ENCODE measurements around the gene SEMA4C. TPM values are rescaled to one million over a fixed set of nuclear protein-coding genes. Genes with fewer than 3 reads are reported as not detected.

The SEMA4C gene
- total RNA-seq, 1 donor from 2014 or later = 14.9 TPM

DNA sequence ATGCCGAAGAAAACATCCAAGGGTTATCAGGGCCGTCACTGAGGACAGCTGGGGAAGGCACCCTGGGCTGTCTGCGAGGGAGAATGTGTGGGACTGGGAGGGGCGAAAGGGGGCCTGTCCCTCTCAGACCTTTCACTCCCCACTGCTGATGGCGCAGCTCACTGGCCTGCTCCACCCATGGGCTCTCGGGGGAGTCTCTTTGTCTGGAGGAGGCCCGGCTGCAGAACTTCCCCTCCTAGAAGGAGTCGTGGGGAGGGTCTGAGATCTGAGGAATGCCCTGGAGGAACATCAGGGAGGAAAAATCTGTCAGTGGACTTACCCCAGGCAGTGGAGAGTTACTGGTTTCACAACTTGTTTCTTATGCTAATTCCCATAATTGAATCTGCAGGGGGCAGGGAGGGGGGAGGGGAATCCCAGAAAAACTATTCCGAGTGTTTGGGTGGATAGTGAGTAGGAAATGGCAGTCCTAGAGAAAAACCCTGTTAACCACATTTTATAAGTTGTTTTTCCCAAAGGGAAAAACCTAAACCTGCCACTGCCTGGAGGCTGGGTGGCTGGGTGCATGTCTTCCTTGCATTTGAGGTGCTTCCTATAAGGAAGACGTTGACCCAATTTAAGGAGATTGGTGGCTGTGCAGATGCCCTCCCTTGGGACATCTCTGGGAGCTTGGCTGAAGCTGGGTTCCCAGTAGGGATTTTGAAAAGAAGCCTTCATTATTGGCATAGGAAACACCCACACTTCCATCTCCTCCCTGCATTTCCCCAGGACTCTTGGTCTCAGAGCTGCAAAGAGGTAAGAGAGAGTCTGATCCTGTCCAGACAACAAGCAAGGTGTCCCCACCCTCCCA is 11.7 kb upstream of the SEMA4C start:
- ATAC-seq = no peak

DNA sequence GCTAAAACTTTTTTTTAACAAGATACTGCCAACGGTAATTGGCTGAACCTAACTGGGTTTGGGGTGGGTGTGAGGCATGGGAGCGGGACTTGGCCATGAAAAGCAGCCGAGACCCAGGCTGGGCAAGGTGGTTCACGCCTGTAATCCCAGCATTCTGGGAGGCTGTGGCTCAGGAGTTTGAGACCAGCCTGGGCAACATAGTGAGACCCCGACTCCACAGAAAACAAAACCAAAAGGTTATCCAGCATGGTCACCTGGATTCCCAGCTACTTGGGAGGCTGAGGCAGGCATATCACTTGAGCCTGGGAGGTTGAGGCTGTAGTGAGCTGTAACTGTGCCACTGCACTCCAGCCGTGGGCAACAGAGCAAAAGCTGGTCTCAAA is 11.0 kb upstream of the SEMA4C start:
- ATAC-seq = no peak

DNA sequence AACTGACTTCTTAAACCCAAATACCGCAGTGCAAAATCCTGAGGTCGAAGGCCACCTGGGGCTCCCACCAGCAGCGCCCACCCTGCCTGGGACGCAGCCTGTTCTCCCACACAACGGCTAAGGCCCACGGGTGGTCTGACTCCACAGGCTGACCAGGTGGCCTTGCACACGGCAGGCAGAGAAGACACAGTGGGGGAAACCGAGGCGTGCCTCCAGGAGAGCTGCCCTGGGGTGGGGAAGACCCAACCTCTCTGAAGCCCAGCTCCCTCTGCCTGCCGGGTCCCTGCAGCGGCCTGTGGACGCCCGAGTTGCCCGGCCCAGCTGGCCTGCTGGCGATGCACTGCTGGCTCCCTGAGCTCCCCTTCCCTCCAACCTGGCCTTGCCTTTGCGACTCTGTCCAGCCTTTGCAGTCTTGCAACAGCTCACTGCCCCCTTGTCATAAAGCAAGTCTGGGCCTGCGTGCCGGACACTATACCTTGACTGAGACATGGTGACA is 9.7 kb upstream of the SEMA4C start:
- no peak for ATAC-seq

DNA sequence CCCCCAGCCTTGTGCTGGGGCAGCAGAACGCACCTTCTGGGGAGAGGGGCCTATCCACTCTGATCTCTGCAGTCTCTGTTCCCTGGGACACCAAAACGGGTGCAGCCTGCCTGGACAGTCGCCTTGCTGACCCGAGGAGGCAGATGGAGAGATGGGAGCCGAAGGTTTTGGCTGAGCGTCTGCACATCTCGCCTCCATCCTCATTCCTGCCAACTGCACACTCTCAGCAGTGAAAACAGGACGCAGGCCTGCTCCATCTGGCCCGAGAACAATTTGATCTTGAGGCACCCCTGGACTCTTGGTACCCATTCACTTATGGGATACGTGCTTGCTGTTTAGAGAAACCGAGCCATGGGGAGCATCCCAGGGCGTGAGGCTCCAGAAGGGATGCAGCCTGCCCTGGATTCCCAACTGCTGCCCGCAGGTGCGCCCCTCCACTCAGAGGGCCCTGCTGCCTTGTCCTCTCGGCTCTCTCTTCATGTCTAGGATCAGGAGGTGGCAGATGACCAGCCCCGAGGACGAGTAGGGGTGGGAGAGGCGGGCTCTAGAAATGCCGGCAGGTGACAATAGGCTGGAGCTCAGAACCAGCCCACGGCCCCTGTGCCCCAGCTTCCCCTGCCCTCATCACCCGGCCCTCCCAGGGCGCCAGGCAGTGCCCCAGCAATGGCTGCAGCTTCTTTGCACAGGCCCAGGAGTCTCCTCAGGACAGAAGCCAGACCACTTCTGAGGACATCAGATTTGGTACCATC is 9.1 kb upstream of the SEMA4C start:
- no peak for ATAC-seq

DNA sequence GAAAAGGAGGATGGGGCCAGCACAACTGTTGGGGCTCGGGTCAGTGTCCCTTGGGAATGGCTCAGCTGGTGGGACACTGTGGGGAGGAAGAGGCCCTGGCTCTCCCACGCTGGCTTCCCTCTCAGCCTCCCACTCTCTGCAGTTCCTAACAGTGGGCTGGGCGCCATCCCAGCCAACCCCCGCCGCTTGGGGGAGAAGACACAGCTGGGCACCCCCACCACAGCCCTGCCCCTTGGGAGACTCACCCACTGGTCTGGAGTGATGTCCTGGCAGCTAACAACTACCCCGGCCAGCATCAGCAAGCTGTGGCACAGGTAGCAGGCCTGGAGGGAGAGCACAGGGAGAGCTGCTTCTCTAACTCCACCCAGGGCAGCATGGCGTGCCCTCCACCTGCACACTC is 8.3 kb upstream of the SEMA4C start:
- no peak for ATAC-seq

DNA sequence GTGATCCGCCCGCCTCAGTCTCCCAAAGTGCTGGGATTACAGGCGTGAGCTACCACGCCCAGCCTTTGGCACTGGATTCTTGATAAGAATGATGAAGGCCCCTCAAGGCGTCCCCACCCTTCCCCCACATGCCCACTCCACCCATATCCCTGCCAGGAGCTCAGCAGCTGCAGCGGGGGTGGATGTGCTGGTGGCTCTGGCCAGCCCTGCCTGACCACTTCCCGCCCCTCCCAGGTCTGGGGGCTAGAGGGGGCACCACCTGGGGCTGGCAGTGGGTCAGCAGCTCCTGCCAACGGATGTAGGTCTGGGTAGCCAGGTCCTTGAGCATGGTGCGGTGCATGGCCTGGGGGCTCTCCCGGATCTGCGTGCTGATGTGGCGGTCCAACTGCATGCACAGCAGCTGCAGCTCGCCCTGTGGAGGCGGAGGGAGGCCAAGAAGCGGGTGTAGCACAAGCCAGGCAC is 7.8 kb upstream of the SEMA4C start:
- ATAC-seq = no peak

DNA sequence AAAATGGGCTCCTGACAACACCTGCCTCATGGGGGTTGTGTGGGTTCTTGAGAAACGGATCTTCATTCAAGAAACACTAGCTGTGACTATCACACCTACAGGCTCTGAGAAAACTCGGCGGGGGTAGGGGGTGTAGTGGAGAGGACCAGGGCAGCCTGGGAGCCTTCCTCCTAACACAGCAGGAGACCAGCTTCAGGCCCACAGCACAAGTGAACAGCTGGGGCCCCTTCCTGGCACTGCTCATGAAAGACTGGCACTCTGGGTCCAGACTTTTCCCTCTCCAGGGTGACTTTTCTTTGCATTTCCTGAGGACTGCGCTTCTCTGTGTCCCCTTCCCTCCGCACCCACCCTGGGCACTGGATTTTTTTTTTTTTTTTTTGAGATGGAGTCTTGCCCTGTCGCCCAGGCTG is 7.2 kb upstream of the SEMA4C start:
- ATAC-seq = no peak

DNA sequence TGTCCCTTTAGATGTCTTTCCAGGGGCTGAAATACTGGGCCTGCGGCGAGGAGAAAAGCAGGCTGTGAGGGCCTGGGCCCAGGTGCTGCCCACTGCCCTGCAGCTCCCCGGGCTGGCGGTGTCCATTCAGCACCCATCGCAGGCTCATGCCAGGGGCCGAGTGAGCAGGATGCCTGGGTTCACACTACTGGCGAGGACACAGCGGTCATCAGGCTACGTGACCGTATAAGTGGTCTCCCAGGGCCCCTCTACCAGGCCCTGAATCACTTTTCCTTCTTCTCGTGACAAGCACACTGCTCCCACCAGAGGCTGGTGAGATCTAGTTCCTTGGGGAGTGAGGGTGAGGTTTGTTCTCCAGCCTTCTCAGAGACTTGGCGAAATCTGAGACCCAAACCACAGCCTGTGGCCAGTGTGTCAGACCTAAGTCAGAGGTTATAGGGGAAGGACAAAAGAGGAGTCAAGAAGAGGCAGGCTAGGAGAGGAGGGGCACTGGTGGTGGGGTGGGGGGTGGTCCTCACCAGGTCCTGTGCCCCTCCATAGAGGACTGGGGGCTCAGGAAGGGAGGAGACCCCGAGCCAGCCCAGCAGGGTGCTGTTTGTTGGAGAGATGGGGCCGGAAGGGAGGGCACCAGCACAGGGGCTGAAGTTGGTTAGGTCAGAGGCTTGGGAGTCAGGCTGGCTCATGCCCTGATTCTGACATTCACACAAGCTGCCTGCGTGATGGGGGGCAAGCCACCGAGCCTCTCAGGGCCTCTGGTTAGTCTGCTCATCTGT is 6.6 kb upstream of the SEMA4C start:
- no peak for ATAC-seq

DNA sequence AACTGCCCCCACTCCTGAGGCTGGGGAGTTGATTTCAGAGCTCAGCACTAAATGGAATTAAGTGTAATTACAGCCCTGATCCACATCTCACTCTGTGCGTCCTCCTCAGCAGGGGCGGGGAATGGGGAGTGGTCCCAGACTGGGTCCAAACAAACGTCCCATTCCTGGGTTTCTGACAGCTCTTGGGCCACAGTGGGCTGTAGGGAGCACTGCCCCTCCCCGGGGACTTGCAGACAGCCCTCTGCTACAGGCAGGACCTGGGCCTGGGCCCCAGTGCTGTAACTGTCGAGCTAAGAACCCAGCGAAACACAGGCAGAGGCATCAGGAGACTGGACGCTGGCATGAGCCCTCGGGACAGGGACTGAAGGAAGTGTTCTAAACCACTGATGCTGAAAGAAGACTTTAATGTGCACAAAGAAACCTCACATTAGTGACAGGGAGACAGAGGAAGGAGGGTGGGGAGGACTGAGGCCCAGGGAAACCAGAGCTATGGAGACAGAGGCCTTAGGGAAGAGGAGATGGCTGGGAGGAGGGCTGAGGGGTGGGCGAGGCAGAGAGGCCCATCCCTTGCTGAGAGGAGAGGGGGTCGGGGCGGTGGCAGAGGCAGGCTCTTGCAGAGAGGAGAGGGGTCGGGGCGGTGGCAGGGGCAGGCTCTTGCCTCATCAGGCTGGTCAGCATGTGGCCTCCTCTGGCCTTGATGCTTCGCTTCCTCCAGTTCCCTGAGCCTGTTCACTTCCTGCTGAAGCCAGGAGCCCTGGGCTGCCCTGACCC is 5.8 kb upstream of the SEMA4C start:
- no peak for ATAC-seq

DNA sequence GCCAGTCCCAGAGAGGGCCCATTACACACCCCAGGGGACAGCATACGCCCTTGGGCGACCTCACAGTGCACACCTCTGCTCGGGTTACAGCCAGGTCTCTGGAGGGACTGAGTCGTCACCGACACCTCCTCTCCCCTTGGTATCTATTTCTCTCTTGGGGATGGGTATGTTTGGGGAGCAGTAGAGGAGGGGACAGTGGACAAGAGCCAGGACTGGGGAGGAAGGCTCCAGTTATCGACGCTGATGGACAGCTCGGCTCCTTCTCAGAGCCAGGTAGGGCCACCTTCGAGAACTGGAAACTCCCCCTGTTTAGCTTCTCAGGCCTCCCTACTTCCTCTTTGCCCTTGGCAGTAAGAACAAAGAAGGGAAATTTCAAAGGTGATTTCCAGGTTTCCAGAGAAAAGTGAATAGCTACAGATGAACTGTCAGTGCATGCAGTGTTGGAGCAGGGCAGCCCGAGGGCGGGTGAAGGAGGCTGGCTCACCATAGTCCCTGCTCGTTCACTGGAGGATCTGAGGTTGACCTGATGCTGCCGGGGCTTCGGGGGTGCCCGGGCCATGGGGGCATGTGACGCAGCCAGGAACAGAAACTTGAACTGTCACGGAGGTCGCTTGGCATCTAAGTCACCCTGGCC is 4.4 kb upstream of the SEMA4C start:
- ATAC-seq = peak; percentile 10

DNA sequence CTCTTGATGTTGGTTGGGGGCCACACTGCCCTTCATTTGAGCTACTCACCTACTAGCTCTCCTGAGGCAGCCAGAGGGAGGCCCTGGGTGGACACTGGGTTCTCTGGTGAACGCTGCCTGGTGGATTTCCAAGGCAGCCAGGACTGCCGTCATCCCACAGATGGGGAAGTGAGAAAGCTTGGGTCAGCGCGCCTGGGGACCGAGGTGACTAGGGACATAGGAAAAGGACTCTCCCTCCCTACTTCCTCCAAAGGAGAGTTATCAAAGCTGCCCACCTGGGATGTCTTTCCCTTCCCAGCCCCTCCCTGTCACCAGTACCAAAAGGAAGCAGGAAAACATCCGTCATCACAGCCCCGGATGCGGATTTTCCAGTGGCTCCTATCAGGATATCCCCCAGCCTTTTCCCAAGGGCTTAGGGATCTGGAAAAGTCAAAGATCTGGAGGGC is 3.8 kb upstream of the SEMA4C start:
- no peak for ATAC-seq

DNA sequence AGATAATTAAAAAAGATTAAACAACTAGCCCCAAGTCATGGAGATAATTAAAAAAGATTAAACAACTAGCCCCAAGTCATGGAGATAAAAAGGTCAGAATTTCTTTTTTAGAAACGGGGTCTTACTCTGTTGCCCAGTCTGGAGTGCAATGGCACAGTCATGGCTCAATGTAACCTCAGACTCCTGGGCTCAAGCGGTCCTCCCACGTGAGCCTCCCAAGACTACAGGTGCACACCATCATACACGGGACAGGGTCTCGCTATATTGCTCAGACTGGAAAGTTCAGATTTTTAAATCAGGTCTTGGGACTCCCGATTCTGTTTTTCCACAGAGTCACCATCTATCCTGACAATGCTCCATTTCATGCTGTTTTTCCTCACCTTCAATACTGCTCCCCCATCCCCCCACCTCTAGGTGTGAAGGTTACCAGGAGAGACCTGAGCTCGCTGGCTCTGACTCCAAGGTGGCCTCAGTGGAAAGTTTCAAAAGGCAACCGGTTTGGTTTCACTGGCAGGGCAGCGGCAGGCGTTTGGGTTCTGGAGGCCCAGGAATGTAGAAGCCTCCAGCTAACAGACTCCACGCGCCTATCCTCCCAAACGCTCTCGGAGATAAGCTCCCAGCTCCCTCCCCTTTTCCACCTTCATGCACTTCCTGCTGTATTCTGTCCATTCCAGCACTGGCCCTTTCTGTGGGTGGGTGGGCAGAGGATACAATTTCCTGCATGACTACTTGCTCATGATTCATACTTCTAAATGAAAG is 2.9 kb upstream of the SEMA4C start:
- no peak for ATAC-seq

DNA sequence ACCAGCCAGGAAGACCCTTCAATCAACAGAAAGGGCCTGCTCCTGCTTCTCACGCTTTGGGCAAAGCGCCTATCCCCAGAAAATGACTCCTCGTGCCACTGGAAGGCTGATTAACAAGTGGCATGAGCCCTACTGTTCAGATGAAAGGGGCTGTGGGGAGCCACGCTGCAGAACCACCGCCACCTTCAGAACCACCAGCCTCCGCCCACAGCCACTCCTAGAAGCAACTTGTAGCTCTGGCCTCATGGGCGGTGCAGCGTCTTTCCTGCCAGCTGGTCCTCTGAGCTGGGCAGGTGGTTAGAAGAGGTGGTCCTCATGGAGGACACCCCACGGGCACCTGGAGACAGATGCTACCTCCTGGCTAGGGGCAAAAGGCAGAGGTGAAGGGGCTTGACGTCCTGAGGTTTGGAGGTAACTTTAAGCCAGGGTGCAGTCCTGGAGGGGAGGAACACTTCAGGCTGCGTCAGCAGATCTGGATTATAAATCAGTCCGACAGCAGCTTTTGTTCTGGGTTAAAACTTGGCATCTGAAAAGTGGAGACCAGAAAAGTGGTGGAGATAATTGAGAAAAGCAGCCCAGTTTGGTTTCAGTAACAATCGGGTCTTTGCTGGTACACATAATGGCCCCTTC is 861 bp upstream of the SEMA4C start:
- peak; percentile 53 for ATAC-seq

DNA sequence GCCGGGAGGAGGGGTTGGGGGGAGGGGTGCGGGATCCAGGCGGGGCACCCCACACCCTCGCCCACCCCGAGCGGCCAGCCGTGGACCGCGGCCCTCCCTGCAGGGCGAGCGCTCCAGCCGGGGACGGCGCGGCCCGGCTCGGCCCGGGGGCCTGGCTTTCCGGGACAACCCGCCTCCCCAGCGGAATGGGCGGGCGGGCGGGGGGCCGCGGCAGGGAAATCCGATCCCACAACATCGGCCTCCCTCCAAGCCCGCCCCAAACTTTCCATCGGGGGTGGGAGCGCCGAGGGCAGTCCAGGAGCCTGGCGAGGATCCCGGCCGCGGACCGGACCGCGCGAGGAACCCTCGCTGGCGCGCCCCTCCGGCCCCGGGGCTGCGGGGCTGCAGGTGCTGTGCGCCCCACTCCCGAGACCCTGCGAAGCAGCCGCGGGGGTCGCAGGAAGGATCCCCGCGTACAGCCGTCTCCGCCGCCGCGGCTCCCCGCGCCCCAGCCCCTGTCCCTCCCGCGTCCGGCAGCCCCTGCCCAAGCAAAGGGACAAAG is 529 bp downstream of the SEMA4C start:
- peak; percentile 31 for ATAC-seq

DNA sequence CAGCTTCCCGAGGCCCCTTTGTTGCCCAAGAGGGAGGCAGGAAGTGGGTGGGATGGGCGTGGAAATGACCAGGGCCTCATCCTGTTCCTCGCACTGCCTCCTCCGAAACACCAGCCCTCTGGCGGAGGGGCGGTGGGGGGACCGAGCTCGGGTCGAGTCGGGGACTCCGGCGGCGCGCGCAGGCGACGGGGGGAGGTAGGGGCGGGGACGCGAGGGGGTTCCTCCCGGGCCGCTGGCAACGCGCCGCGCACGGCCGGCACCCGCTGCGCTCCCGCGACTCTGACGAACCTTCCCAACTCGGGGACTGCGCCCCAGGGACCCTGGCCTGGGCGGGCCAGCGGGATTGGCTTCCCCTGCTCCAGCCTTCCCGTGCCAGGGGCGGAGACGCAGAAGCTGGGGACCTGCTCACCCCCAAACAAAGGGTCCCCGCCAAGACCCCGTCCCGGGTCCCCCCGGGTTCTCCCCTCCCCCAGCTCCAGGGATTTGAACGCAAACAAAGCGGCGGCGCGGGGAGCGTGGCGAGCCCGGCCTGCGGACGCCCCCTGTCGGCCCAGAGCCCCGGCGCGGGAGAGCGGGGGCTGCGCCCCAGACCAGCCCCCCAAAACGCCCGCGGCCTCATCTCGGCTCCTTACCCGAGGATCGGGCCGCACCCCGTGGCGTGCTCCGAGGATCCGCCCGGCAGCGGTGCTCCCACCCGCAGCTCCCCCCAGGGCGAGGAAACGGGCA is 1.2 kb downstream of the SEMA4C start:
- ATAC-seq = peak; percentile 39

DNA sequence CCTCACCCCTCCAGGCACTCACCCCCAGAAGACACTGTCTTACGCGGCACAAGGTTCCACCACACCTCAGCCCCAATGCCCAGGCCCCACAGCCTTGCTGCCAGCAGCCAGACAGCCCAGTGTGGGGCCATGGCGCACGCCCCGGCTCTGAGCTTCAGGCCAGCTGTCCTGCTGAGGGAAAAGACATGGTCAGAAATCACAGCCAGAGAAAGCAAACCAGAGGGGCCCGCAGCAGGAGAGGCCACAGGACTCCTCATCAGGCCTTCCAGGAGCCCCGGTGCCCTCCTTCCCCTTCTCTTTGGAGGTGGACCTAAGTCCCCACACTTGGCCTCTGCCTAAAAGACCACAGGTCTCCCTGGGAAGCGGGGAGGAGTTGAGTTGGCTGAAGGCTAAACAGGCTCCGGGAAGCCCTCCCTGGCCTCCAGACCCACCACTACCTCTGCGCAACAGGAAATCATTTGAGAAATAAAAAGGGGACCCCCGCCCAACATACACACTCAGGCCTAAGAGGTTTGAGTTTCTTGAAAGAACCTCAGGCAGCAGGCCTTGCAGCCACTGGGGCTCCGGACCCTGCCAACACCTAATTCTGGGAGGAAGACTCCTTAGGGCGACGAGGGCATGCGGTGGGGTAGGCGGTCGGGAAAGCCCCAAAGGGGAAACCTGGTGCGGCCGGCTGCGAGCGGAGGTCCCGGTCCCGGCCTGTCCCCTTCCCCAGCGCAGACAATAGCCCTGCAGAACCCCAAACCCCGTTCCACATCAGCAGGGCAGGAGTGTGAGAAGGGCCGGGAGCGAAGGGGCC is 1.9 kb downstream of the SEMA4C start:
- ATAC-seq = no peak

DNA sequence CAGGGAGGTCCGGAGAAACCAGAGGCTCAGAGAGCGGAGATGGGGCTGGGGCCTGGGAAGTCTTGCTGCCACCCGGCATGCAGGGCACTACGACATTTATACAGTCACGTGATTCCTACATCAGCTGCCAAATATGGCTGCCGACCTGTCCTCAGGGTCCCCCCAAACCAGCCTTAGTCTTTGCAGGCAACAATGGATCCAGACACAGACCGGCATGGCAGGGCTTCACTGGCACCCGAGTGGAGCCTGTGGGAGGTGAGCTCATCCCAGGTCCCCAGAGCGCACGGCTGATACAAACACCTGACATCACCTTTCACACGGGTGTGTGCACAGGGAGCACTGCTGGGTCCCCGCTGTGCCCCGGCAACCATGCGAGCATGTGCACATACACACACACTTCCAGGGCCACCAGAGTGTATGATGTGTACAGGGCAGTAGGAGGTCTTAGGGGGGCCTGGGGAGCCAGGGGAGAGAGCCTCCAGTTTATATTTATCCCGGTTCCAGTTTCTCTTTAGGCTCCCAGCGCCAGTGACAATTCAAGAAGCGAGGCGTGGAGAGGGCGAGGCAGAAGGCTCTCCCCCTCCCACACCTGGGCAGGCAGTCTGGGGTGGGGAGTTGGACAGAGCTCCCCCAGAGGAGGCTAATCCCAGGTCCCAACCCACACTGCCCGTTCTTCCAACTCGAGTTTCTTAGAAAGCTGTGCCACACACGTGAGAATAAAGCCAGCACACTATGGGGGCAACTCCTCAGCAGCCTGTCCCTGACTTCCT is 2.7 kb downstream of the SEMA4C start:
- ATAC-seq = no peak

DNA sequence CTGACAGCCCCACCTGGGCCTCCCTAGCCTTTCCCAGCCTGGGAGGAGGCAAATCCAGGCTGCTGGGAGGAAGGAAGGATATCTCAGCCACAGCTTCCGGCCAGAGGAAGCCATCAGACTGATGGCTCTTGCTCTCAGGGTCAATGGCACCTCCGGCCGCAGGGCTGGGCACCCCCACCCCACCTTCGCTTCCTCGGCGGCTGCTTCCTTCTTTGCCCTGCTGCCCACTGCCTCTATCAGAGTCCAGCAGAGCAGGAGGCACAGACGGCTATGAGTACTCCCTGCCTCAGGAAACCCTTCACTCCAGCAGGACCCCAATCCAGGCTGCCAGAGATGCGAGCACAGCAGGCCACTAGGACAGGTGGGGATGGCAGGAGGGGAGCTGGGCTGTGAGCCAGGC is 3.3 kb downstream of the SEMA4C start:
- no peak for ATAC-seq
